22Rv1 (cell line): ENCODE measurements around the gene ZFAND4.
"Not testable (repeated sequence)": the region's sequence is repeated elsewhere in the genome, so short reads cannot be mapped to it uniquely, and the experiment has no call there.

ENCODE experiments used
- H3K27ac ChIP-seq: fragments of 450-650 bp; 2 replicates; pipeline ENCODE4 v1.5.1; 2017
- CTCF ChIP-seq: fragments of 450-650 bp; IDR thresholded peaks from 2 replicates; pipeline ENCODE4 v1.5.1; 2017; ENCODE audit warnings: mild to moderate bottlenecking
- ZFX ChIP-seq: fragments of 450-650 bp; IDR thresholded peaks from 2 replicates; pipeline ENCODE4 v1.6.1; 2017; ENCODE audit warnings: antibody characterized with exemption, borderline replicate concordance

ZFAND4 gene

GRCh38 chr10:45657033-45657926 is 15.3 kb downstream of the ZFAND4 start:
- H3K27ac ChIP-seq: no peak overlapping the region
- TF ChIP-seq CTCF: no peak
- no peak for TF ChIP-seq ZFX

GRCh38 chr10:45655219-45655618 is 17.4 kb downstream of the ZFAND4 start:
- TF ChIP-seq CTCF (no peak), ZFX (no peak)
- H3K27ac ChIP-seq: no peak overlapping the region

- H3K27ac ChIP-seq: not testable (repeated sequence)
These were observed 17.8 kb downstream of the ZFAND4 start for GRCh38 chr10:45654753-45655141.

- TF ChIP-seq CTCF (no peak), ZFX (no peak)
- H3K27ac ChIP-seq: no peak overlapping the region
These were observed 19.1 kb downstream of the ZFAND4 start for GRCh38 chr10:45653454-45653853.

GRCh38 chr10:45652511-45652910 is 20.1 kb downstream of the ZFAND4 start:
- no peak for TF ChIP-seq CTCF
- no peak for TF ChIP-seq ZFX
- H3K27ac ChIP-seq: no peak overlapping the region

GRCh38 chr10:45649296-45649695 is 23.3 kb downstream of the ZFAND4 start:
- TF ChIP-seq ZFX (no peak), CTCF (no peak)
- H3K27ac ChIP-seq: no peak overlapping the region

GRCh38 chr10:45647118-45647517 is 25.5 kb downstream of the ZFAND4 start:
- TF ChIP-seq CTCF (no peak), ZFX (no peak)
- H3K27ac ChIP-seq: no peak overlapping the region
